Spleen (tissue), 7 donors: ENCODE data around the gene RAD23B.

Experiments
- POLR2A ChIP-seq, 3 donors: fragments of 450-650 bp; IDR thresholded peaks; one replicate each; pipeline ENCODE4 v1.5.1; 2017; ENCODE audit warnings: antibody characterized with exemption in 3 of 3, mild to moderate bottlenecking in 1 of 3
- POLR2AphosphoS5 ChIP-seq, 3 donors: sonication (generic); formaldehyde crosslinking; IDR thresholded peaks; one replicate each; pipeline ENCODE4 v1.5.1; 2017; ENCODE audit warnings: antibody characterized with exemption in 3 of 3
- TF ChIP-seq, protein P1 (sequence below), 11 experiments: fragments of 200-600 bp in 7 of 11; fragments of 450-650 bp in 4 of 11; sonication (generic) in 4 of 11; IDR thresholded peaks in 8 of 11; conservative IDR thresholded peaks in 3 of 11; 1 replicate in 7 of 11; 2 replicates in 4 of 11; pipeline versions ENCODE4 v1.4.0 to v1.8.0; 2016 to 2021; ENCODE audit warnings: antibody characterized with exemption in 11 of 11, inconsistent platforms in 4 of 11, mild to moderate bottlenecking in 1 of 11
- donor health status: DM: no; HTN: no; CAD: no; lungs with moderate emphysema.
- donor health status: DM: no; HTN: no; CAD: no.
- donor health status: DM: no; HTN: no; CAD: no.

DNA sequence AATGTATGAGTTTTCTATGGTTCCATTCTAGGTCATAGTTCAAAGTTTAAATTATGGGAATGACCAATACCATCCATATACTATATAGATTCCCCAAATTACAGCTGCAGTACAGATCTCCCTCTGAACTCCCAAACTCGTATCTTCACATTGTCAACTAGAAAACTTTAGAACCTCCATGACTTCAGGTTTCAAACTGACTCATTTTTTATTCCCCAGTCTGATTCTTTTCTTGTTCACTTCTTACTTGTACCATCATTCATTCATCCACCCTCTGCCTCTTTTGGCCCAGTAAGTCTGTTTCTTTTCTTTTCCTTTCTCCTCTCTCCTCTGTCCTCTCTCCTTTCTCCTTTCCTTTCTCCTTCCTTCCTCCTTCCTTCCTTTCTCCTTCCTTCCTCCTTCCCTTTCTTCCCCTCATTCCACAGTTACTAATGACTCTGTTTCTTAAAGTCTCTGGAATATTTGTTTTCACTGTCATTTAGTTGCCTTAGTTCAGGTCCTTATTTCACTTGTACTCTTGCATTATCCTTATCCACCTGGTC lies 30.5 kb downstream of the RAD23B start:
- TF ChIP-seq, protein P1, sequence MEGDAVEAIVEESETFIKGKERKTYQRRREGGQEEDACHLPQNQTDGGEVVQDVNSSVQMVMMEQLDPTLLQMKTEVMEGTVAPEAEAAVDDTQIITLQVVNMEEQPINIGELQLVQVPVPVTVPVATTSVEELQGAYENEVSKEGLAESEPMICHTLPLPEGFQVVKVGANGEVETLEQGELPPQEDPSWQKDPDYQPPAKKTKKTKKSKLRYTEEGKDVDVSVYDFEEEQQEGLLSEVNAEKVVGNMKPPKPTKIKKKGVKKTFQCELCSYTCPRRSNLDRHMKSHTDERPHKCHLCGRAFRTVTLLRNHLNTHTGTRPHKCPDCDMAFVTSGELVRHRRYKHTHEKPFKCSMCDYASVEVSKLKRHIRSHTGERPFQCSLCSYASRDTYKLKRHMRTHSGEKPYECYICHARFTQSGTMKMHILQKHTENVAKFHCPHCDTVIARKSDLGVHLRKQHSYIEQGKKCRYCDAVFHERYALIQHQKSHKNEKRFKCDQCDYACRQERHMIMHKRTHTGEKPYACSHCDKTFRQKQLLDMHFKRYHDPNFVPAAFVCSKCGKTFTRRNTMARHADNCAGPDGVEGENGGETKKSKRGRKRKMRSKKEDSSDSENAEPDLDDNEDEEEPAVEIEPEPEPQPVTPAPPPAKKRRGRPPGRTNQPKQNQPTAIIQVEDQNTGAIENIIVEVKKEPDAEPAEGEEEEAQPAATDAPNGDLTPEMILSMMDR (IDR thresholded peaks at IDR 0.05 in 8 of 11, conservative IDR thresholded peaks at IDR 0.05 in 3 of 11), result no peak
- TF ChIP-seq POLR2A (IDR thresholded peaks at IDR 0.05) (no peak), POLR2AphosphoS5 (IDR thresholded peaks at IDR 0.05) (no peak)
